Hematopoietic multipotent progenitor cell (in vitro differentiated cells): Measurements from ENCODE around the gene RGMB. TPM values are rescaled to one million over a fixed set of nuclear protein-coding genes. Genes with fewer than 3 reads are reported as not detected.
A peak's percentile ranks its signal among the peaks of the same experiment; 100 is the strongest.
"Not testable (repeated sequence)": the region's sequence is repeated elsewhere in the genome, so short reads cannot be mapped to it uniquely, and the experiment has no call there.

Experiments
- DNase-seq, 3 donors: peaks; one replicate each; pipeline ENCODE4 v3.0.0-alpha.2; 2011 to 2015; ENCODE audit warnings: low read depth in 2 of 3, low spot score in 2 of 3
- total RNA-seq: library from RNA; depleted of rRNA; stranded (reverse); fragments of >200 nt; gene quantifications from one replicate; pipeline ENCODE4 v1.2.3, GENCODE V29; 2012

The RGMB gene, protein sequence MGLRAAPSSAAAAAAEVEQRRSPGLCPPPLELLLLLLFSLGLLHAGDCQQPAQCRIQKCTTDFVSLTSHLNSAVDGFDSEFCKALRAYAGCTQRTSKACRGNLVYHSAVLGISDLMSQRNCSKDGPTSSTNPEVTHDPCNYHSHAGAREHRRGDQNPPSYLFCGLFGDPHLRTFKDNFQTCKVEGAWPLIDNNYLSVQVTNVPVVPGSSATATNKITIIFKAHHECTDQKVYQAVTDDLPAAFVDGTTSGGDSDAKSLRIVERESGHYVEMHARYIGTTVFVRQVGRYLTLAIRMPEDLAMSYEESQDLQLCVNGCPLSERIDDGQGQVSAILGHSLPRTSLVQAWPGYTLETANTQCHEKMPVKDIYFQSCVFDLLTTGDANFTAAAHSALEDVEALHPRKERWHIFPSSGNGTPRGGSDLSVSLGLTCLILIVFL
- under 0.01 TPM for total RNA-seq

DNA sequence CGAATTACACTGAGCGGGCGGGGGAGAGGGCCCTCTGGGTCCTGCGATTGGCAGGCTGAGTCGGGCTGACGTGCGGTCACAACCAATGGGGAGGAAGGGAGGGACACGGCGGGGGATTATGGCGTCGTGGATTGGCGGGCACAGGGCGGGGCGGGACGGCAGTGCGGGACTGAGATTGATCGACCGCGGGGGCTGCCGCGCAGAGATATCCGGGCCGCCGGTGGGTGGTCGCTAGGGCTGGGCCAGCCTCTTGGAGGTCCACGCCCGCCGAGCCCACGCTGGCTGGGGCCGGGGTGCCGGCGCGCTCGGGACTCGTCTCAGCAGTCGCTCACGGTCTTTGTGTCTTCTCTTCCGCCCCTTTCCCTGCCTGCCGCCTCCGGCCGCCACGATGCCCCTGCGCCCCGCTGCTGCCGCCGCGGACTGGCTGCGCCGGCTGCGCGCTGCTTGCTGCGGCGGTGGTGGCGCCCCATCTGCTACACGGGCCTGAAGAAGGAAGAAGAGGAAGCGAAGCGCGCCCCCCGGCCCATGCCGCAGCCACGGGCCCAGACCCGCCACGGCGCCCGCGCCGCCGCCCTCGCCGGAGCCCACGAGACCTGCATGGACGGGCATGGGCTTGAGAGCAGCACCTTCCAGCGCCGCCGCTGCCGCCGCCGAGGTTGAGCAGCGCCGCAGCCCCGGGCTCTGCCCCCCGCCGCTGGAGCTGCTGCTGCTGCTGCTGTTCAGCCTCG is at the start of gene RGMB:
Gene RGMB, plus strand, starts transcription at position 200 of the 728 bp plus-strand sequence. Its CDS starts 408 bp downstream, at position 608.
- peak; percentile 79 to 86 (median 82) for DNase-seq

DNA sequence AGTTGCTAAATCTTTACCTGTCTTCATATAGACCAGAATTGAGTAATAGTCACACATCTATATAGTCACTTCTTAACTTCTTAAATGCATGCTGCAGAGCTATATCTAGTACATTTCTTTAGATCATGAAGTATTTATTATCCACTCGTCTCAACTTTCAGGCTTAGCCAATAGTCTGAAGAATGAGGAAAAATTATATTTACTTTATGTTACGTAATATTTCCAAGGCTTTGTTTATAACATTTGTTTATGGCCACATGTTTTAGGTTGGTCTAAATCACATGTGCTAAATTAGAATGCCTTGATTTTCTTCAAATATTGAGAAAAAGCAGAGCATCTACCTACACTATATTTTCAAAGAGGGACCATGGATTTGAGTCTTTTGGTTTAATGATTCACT is 47.2 kb upstream of the RGMB start:
- DNase-seq, result no peak

DNA sequence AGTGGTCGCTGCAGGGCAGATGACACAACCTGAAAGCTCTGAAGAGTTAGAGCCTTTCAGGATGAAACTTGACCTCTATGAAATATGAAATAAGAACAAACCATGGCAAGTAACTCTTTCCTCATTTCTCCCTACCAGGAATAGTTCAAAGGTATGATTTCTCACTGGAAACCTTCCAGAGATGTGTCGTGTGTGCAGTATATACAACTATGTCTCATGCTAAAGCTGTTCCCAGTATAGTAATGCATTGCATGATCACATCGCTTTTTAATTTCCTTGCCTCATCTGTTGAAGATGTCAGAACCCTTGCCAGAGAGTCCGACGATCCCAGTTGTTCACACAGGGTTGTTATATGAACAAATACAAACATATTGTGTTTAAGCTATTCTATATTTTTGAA is 45.8 kb upstream of the RGMB start:
- DNase-seq, result no peak

DNA sequence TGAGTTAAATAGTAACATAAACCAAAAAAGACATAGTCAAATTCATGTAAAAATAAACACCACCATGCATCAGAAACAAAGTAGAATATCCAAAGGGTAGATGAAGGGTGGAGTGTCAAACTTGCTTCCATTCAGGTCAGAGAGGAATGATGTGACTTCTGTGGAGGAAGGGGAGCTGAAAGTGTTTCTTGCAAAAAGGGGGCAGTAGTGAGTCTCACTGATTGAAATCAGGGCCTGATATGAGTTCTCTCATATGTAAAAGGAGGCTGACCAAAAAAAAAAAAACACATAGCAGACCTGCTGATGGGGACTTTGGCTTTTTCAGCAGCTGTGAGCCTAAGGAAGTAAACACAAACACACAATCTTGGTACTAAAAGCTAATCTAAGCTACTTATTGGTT is 38.8 kb upstream of the RGMB start:
- DNase-seq, result no peak

DNA sequence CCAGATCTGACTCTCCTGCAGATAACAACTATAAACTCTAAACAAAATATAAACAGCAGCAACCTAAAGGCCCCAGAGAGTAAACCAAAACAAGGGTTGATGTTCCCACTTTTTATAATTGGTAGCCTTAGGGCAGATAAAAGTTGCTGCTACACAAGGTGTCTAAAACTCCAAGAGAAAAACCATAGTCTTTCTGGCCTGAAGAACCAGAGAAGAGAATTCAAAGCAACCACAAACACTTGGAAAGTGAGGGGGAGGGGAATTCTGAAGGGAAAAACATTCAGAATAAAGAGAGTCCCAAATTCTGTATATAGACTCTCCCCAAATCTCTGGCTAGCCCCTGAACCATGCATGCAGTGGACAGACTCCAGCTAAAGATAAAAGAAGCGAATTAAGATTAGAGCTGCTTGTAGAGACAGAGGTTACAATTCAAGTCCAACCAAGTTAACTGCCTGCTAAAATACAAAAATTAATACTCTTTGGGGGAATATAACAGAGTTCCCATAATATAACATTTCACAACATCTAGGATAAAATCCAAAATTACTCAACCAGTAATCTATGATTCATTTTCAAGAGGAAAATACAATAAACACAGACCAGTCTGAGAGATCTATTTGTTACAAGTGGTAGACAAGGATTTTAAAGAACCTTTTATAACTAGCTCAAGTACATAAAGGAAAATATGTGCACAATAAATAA is 37.5 kb upstream of the RGMB start:
- DNase-seq, result no peak

DNA sequence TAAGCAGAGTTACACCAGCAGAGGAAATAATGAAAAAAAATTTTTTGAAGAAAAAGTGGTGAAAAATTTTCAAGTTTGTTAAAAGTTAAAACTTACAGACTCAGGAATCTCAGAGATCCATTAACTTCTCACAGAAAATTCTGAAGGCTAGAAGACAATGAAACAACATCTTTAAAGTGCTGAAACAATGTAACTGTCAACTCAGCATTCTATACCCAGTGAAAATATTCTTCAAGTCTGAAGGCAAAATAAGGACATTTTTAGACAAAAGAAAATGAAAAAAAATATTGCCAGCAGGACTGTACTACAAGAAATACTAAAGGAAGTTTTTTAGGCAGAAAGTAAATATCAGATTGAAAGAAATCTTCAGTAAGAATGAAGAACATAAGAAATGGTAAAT is 36.7 kb upstream of the RGMB start:
- no peak for DNase-seq

DNA sequence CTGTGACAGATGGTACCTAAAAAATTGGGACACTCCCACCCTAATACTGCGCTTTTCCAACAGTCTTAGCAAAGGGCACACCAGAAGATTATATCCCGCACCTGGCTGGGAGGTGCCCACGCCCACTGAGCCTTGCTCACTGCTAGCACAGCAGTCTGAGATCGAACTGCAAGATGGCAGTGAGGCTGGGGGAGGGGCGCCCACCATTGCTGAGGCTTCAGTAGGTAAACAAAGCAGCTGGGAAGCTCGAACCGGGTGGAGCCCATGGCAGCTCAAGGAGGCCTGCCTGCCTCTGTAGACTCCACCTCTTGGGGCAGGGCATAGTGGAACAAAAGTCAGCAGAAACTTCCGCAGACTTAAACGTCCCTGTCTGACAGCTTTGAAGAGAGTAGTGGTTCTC is 36.0 kb upstream of the RGMB start:
- not testable (repeated sequence) for DNase-seq

DNA sequence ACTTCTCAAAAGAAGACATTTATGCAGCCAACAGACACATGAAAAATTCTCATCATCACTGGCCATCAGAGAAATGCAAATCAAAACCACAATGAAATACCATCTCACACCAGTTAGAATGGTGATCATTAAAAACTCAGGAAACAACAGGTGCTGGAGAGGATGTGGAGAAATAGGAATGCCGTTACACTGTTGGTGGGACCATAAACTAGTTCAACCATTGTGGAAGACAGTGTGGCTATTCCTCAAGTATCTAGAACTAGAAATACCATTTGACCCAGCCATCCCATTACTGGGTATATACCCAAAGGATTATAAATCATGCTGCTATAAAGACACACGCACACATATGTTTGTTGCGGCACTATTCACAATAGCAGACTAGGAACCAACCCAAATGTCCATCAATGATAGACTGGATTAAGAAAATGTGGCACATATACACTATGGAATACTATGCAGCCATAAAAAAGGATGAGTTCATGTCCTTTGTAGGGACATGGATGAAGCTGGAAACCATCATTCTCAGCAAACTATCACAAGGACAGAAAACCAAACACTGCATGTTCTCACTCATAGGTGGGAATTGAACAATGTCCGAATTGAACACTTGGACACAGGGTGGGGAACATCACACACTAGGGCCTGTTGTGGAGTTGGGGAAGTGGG is 34.8 kb upstream of the RGMB start:
- DNase-seq, result not testable (repeated sequence)

DNA sequence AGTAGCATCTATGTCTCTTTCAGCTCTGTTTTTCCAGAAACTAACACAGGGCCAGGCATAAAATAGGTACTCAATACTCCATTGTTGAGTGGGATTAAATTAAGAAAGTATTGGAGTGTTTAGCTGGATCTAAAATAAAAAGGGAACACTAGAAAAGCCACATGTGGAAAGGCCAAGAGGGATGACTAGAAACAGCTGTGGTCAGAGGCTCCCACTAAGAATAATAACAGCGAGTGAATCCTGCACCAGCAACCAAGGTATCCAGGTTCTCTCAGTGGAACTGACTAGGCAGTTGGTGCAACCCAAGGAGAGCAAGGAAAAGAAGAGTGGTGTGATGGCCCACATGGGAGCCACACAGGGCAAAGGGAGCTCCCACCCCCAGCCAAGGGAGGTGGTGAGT is 31.5 kb upstream of the RGMB start:
- no peak for DNase-seq

DNA sequence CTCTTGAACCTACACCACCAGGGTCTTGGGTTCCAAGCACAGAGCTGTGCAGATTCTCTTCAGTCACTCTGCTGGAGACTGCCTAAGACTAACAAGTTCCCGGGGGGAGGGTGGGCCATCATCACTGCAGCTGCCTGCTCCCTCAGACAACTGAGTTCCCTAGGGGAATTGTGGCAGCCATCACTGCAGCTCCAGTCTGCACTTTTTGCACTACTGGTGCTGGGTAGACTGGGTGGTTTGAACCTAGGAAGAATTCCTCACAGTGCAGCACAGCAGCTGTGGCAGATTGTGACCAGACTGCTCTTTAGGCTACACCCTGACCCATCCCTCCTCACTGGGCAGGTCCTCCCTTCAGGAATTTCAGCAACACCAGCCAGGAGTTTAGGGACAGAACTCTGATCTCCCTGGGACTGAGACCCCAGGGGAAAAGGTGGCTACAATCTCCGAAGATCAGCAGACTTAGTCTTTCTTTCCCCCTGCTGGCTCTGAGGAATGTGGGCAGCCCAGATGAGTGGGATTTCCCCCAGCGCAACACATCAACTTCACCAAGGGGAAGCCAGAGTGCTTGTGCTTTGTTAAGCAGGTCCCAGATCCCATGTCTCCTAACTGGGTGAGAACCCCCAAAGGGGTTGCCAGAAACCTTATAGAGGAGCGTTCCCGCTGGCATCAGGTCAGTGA is 30.9 kb upstream of the RGMB start:
- DNase-seq, result no peak

DNA sequence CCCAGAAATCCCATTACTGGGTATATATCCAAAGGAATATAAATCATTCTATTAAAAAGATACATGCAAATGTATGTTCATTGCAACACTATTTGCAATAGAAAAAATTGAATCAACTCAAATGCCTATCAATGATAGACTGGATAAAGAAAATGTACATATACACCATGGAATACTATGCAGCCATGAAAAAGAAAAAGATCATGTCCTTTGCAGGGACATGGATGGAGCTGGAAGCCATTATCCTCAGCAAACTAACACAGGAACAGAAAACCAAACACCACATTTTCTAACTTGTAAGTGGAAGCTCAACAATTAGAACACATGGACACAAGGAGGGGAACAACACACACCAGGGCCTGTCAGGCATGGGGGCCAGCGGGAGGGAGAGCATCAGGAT is 25.2 kb upstream of the RGMB start:
- DNase-seq, result not testable (repeated sequence)

DNA sequence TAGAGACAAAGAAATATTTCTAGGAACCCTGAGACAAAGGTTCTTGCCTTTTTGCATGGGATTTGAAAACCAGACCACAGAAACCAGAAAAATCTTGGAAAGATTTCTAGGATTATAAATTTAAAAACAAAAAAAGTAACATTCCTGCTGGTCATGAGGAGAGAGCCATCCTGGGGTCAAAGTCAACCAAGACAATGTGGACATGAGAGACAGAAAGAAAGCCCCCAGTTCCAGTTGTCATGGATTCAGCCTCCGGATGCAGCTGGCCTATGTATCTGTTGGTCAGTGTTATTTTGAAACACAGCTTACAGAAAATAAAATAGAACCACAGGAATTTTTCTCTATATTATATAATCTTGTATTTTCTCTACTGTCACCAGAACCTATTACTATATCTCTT is 24.4 kb upstream of the RGMB start:
- DNase-seq, result no peak

DNA sequence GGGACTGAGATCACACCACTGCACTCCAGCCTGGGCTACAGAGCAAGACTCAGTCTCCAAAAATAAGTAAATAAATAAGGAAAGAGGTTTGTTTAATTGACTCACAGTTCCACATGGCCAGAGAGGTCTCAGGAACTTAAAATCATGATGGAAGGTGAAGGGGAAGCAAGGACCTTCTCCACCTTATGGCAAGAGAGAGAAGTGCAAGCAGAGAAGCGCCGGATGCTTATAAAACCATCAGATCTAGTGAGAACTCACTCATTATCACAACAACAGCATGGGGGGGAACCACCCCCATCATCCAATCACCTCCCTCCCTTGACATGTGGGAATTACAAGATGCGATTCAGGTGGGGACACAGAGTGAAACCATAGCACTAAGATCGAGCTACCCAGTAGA is 22.8 kb upstream of the RGMB start:
- DNase-seq, result peak in 1 of 3 donors; percentile 13

DNA sequence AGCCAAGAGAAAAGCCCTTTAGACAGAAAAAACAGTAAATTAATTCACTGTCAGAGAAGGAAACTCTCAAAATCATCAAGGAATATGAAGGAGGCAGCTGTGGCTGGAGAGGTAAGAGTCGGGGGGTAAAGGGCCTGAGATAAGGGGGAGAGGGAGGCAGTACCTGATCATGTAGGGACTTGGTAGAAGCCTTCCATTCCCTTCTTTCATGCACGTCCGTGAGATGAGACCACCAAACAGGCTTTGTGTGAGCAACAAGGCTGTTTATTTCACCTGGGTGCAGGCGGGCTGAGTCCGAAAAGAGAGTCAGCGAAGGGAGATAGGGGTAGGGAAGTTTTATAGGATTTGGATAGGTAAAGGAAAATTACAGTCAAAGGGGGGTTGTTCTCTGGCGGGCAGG is 21.1 kb upstream of the RGMB start:
- DNase-seq, result not testable (repeated sequence)

DNA sequence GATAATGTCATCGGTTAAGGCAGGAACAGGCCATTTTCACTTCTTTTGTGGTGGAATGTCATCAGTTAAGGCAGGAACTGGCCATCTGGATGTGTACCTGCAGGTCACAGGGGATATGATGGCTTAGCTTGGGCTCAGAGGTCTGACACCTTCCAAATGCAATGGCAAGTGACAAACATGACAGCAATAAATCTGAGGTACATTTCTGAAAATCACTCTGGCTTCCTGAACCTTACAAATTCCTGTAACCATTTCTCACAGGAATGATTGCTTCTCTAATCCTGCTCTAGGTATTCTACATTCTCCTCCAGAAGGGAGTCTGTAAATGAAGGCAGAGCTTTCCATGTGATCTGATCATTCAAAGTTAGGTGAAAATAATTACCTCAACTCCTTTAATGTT is 20.7 kb upstream of the RGMB start:
- DNase-seq, result not testable (repeated sequence)

DNA sequence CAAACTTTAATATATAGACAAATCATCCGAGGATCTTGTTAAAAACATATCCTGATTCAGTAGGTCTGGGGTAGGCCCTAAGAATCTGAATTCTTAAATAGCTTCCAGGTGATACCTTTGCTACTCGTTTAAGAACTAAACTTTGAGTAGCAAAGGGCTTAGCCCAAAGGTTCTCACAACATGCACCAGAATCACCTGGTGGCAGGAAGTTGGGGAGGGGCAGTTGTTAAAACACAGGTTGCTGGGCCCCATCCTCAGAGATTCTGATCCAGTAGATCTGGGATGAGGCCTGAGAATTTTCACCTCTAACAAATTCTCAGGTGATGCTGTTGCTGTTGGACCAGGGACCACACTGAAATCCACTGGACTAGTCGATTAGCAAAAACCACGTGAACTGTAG is 20.0 kb upstream of the RGMB start:
- DNase-seq, result no peak

DNA sequence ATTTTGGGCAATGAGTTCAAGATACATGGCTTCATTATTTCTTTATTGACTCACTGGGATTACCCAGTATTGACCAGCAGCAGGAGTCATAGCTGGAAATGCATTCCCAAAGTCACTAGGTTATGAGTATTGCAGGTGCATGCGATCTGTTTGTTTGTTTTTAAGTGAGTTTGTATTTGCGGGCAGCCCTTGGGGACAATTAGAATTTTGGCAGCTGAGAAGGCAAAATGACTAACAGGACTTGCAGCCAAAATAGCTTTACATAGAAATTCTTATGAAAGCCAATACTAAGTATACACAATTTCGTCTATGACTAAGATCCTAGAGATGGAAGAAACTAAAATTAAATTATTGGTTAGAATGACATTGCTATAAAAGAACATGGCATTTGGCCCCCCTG is 18.1 kb upstream of the RGMB start:
- DNase-seq, result no peak

DNA sequence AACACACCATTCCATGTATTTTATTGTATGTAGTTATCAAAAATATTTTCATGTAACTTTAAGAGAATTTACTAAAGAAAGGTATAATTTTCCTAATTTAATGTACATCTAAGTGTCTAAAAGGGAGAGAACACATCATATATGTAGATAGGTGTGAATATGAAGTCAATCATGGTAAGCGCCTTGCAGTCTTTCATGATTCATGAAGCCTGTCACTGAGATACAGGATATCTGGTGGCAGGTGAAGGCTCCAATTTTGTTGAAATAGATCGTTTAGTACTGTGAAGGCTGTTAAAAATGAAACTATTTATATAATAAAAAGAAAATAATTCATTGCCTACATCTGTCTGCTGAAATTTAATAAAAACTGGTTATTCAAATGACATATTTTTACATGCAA is 15.5 kb upstream of the RGMB start:
- DNase-seq, result no peak

DNA sequence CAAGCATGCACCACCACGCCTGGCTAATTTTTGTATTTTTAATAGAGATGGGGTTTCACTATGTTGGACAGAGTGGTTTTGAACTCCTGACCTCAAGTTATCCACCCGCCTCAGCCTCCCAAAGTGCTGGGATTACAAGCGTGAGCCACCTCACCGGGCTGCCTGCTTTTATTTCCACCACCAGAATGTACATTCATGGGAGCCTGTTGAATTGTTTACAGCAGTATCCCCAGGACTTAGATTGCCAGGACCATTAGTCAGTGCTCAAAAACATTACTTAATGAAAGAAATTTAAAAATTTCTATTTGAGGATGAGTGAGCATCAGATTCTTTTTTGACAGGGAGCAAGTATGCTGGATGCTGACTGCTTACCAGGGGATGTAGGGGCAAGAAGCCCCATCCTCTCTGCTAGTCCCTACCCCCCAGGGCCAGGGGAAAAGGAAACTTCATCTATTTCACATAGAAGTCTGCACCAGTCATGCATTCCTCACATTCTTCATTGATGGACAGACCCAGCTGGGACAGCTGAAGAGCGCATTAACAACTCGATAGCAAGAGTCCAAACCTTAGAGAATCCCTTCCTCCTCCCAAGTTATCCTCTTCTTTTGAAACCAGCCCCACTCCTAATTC is 10.3 kb upstream of the RGMB start:
- DNase-seq, result no peak

DNA sequence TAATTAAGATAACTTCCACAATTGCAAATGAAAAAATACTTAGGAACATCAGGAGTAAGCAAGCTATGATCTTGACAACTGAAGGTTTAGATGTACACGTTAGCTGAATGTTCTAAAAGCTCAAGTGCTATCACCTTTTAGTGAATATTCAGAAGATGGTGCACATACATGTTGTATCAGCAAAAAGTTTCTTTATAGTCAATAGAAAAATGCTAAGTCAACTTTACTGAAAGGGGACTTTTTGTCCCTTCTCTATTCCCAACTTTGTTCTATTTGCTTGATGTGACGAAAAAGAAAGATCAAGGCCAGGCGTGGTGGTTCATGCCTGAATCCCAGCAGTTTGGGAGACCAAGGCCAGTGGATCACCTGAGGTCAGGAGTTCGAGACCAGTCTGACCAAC is 7.6 kb upstream of the RGMB start:
- no peak for DNase-seq
